Right renal pelvis (tissue), 4 donors: ENCODE measurements around the gene TUBE1. TPM values are rescaled to one million over a fixed set of nuclear protein-coding genes. Genes with fewer than 3 reads are reported as not detected.

Experiments used
- polyA plus RNA-seq, 4 donors: library from polyadenylated mRNA; unstranded; fragments of 120-200 nt; gene quantifications; one replicate each; pipeline ENCODE4 v1.2.1, GENCODE V29; 2013; ENCODE audit not compliant: insufficient read length in 4 of 4

The TUBE1 gene
- polyA plus RNA-seq, 4 donors = 24.6 to 37.5 (median 28.5) TPM

Other genes with a start within 250 kb of the TUBE1 start
- gene FYN, start 214.0 kb downstream of the TUBE1 start, polyA plus RNA-seq = 100 to 1,000 TPM; 162 to 172 (median 167) TPM
- 1 to 10 TPM; 1.4 to 3.6 (median 3.1) TPM for gene CCN6, start 33.4 kb downstream of the TUBE1 start, polyA plus RNA-seq
- 10 to 100 TPM; 45.7 to 58.9 (median 46.8) TPM for gene FAM229B, start 109 bp upstream of the TUBE1 start, polyA plus RNA-seq
- 10 to 100 TPM; 80.0 to 94.0 (median 89.8) TPM for gene LAMA4, start 167.1 kb upstream of the TUBE1 start, polyA plus RNA-seq